ENCODE results near the gene TIFAB.

Gene TIFAB

GRCh38 chr5:135448791-135449507 is 3.2 kb downstream of the TIFAB start:
- H3K36me3 ChIP-seq (ENCODE audit: control insufficient read depth in 2 of 2, insufficient read depth in 2 of 2, low read length in 2 of 2), result no peaks in the 10 kb centered on the region
- no peak overlapping the region for H3K9ac ChIP-seq (ENCODE audit: low read depth in 1 of 2, low read length in 2 of 2)
- H3K4me1 ChIP-seq (ENCODE audit: control insufficient read depth in 2 of 2, insufficient read depth in 2 of 2, low read length in 2 of 2), result peaks cover 0 to 3% of the 10 kb centered on the region in 2 donors
- no peak overlapping the region for H3K27ac ChIP-seq (ENCODE audit: low read depth in 2 of 2, low read length in 2 of 2)
- H3K27me3 ChIP-seq (ENCODE audit: control insufficient read depth in 2 of 2, insufficient read depth in 2 of 2, low read length in 2 of 2), result peaks cover 0 to 3% of the 10 kb centered on the region in 2 donors
- no peaks in the 10 kb centered on the region for H3K9me3 ChIP-seq (ENCODE audit: control insufficient read depth in 2 of 2, low read length in 2 of 2)
- no peak overlapping the region for H3K4me3 ChIP-seq (ENCODE audit: low read length in 2 of 2)

GRCh38 chr5:135448071-135448739 is 3.9 kb downstream of the TIFAB start:
- no peak overlapping the region for H3K27ac ChIP-seq (ENCODE audit: low read depth in 2 of 2, low read length in 2 of 2)

GRCh38 chr5:135447298-135447929 is 4.7 kb downstream of the TIFAB start, which contains the start of gene DCANP1:
Gene DCANP1 (minus strand): TSS chr5:135447348. CDS start chr5:135447108, 240 bp downstream.
- no peaks in the 10 kb centered on the region for H3K9me3 ChIP-seq (ENCODE audit: control insufficient read depth in 2 of 2, low read length in 2 of 2)
- H3K4me1 ChIP-seq (ENCODE audit: control insufficient read depth in 2 of 2, insufficient read depth in 2 of 2, low read length in 2 of 2), result no peaks in the 10 kb centered on the region
- H3K27me3 ChIP-seq (ENCODE audit: control insufficient read depth in 2 of 2, insufficient read depth in 2 of 2, low read length in 2 of 2), result peaks cover 0 to 3% of the 10 kb centered on the region in 2 donors
- no peak within 1 kb of the TSS for H3K27ac ChIP-seq (ENCODE audit: low read depth in 2 of 2, low read length in 2 of 2)
- H3K36me3 ChIP-seq (ENCODE audit: control insufficient read depth in 2 of 2, insufficient read depth in 2 of 2, low read length in 2 of 2), result no peaks in the 10 kb centered on the region
- no peak within 1 kb of the TSS for H3K9ac ChIP-seq (ENCODE audit: low read depth in 1 of 2, low read length in 2 of 2)
- no peak within 1 kb of the TSS for H3K4me3 ChIP-seq (ENCODE audit: low read length in 2 of 2)

More at GRCh38 chr5:135448071-135448739, 3.9 kb downstream of the TIFAB start:
- H3K4me3 ChIP-seq (ENCODE audit: low read length in 2 of 2), result no peak overlapping the region
- H3K9ac ChIP-seq (ENCODE audit: low read depth in 1 of 2, low read length in 2 of 2), result no peak overlapping the region
- H3K27me3 ChIP-seq (ENCODE audit: control insufficient read depth in 2 of 2, insufficient read depth in 2 of 2, low read length in 2 of 2), result peaks cover 0 to 3% of the 10 kb centered on the region in 2 donors
- H3K4me1 ChIP-seq (ENCODE audit: control insufficient read depth in 2 of 2, insufficient read depth in 2 of 2, low read length in 2 of 2), result peaks cover 0 to 3% of the 10 kb centered on the region in 2 donors
- no peaks in the 10 kb centered on the region for H3K9me3 ChIP-seq (ENCODE audit: control insufficient read depth in 2 of 2, low read length in 2 of 2)
- H3K36me3 ChIP-seq (ENCODE audit: control insufficient read depth in 2 of 2, insufficient read depth in 2 of 2, low read length in 2 of 2), result no peaks in the 10 kb centered on the region

DNA sequence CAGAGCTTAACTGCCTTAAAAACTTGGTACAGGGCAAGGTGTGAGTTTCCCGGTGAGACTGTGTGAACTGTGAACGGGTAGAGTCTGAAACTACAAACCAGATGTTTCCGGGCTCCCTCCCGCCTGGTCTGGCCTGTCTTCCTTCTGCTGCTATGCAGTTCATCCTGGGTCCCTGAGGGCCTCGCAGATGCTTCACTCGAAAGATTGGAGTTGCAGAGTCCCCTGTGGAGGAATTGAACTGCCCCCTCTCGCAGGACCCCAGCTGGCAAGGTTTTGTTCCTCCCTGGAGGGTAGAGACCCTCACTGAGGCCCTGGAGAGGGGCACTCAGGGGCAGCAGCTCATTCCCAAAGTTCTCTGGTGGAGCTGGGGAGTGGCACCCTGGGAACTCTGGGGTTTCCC is 5.5 kb downstream of the TIFAB start:
- no peak overlapping the region for H3K27ac ChIP-seq (ENCODE audit: low read depth in 2 of 2, low read length in 2 of 2)
- no peaks in the 10 kb centered on the region for H3K9me3 ChIP-seq (ENCODE audit: control insufficient read depth in 2 of 2, low read length in 2 of 2)
- no peak overlapping the region for H3K9ac ChIP-seq (ENCODE audit: low read depth in 1 of 2, low read length in 2 of 2)
- H3K27me3 ChIP-seq (ENCODE audit: control insufficient read depth in 2 of 2, insufficient read depth in 2 of 2, low read length in 2 of 2), result peaks cover 0 to 3% of the 10 kb centered on the region in 2 donors
- H3K4me3 ChIP-seq (ENCODE audit: low read length in 2 of 2), result no peak overlapping the region
- H3K4me1 ChIP-seq (ENCODE audit: control insufficient read depth in 2 of 2, insufficient read depth in 2 of 2, low read length in 2 of 2), result no peaks in the 10 kb centered on the region
- no peaks in the 10 kb centered on the region for H3K36me3 ChIP-seq (ENCODE audit: control insufficient read depth in 2 of 2, insufficient read depth in 2 of 2, low read length in 2 of 2)

DNA sequence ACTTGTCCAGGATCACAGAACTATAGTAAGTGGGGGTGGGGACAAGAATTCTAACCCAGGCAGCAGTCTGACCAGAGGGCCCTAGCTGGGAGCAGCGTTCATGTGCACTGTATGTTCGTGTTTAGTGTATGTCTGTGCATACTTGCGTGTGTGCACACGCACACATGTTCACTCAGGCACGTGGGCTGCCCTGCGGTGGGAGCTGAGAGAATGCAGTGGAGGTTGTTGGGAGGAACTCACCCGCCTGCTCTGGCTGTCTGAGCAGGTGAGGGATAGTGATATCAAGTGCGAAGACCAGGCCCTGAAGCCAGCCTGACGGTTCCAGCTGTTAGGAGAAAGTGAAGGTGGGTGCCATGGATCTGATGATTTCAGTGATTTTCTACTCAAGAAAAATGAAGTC is 5.9 kb downstream of the TIFAB start:
- peaks cover 0 to 3% of the 10 kb centered on the region in 2 donors for H3K27me3 ChIP-seq (ENCODE audit: control insufficient read depth in 2 of 2, insufficient read depth in 2 of 2, low read length in 2 of 2)
- no peaks in the 10 kb centered on the region for H3K9me3 ChIP-seq (ENCODE audit: control insufficient read depth in 2 of 2, low read length in 2 of 2)
- no peaks in the 10 kb centered on the region for H3K36me3 ChIP-seq (ENCODE audit: control insufficient read depth in 2 of 2, insufficient read depth in 2 of 2, low read length in 2 of 2)
- H3K27ac ChIP-seq (ENCODE audit: low read depth in 2 of 2, low read length in 2 of 2), result no peak overlapping the region
- H3K4me1 ChIP-seq (ENCODE audit: control insufficient read depth in 2 of 2, insufficient read depth in 2 of 2, low read length in 2 of 2), result no peaks in the 10 kb centered on the region
- no peak overlapping the region for H3K9ac ChIP-seq (ENCODE audit: low read depth in 1 of 2, low read length in 2 of 2)
- no peak overlapping the region for H3K4me3 ChIP-seq (ENCODE audit: low read length in 2 of 2)

DNA sequence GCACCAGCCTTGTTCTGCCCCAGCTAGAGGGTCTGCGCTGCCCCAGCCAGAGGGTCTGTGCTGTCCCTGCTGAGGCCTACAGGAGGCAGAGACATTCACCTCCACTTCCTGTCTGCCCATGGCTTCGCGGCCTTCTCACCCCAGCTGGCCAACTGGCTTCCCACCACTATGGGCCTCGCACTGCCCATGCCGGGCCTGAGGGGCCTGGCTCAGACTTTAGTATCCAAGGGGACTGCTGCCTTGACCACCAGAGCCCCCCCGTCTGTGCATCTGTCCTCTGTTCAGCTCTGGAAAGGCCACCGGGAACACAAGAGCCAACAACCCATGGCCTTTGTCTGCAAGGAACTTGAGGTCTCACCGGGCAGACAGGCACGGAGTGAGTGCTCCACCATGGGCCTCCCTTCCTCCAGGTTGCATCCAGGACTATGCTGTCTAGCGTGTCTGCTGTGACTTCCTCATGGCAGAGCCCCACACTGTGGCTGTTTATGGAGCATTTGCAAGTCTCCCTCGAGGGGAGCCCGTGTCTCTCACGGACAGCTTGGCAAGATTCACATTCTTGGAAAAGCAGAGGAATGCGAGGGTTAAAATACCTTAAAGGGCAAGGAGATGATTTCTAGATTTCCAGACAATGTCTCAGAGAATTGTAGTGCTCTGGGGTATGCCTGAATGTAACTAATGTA is 6.7 kb downstream of the TIFAB start:
- H3K4me3 ChIP-seq (ENCODE audit: low read length in 2 of 2), result no peak overlapping the region
- H3K27ac ChIP-seq (ENCODE audit: low read depth in 2 of 2, low read length in 2 of 2), result no peak overlapping the region
- no peaks in the 10 kb centered on the region for H3K36me3 ChIP-seq (ENCODE audit: control insufficient read depth in 2 of 2, insufficient read depth in 2 of 2, low read length in 2 of 2)
- no peaks in the 10 kb centered on the region for H3K4me1 ChIP-seq (ENCODE audit: control insufficient read depth in 2 of 2, insufficient read depth in 2 of 2, low read length in 2 of 2)
- H3K27me3 ChIP-seq (ENCODE audit: control insufficient read depth in 2 of 2, insufficient read depth in 2 of 2, low read length in 2 of 2), result peaks cover 0 to 3% of the 10 kb centered on the region in 2 donors
- no peaks in the 10 kb centered on the region for H3K9me3 ChIP-seq (ENCODE audit: control insufficient read depth in 2 of 2, low read length in 2 of 2)
- no peak overlapping the region for H3K9ac ChIP-seq (ENCODE audit: low read depth in 1 of 2, low read length in 2 of 2)

DNA sequence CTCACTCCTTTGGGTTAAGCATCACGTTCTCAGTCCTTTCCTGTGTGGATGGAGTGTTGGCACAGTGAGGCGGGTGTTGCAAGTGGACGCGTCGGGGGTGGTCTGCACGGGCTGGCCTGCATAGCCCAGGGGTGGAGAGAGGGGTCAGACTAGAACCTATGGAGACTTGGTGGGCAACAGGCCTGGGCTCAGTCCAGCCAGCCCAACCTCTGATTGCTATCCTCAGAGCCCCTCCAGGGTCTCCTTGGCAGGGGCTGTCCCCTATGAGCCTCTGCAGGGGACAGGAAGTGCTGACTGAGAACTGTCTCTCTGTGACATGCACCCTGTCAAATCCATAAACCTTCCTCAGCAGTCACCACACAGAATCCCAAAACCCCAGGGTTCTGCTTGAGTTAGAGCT is 7.3 kb downstream of the TIFAB start:
- no peak overlapping the region for H3K27ac ChIP-seq (ENCODE audit: low read depth in 2 of 2, low read length in 2 of 2)
- H3K4me3 ChIP-seq (ENCODE audit: low read length in 2 of 2), result no peak overlapping the region
- H3K9me3 ChIP-seq (ENCODE audit: control insufficient read depth in 2 of 2, low read length in 2 of 2), result no peaks in the 10 kb centered on the region
- H3K4me1 ChIP-seq (ENCODE audit: control insufficient read depth in 2 of 2, insufficient read depth in 2 of 2, low read length in 2 of 2), result no peaks in the 10 kb centered on the region
- H3K9ac ChIP-seq (ENCODE audit: low read depth in 1 of 2, low read length in 2 of 2), result no peak overlapping the region
- no peaks in the 10 kb centered on the region for H3K36me3 ChIP-seq (ENCODE audit: control insufficient read depth in 2 of 2, insufficient read depth in 2 of 2, low read length in 2 of 2)
- peaks cover 0 to 3% of the 10 kb centered on the region in 2 donors for H3K27me3 ChIP-seq (ENCODE audit: control insufficient read depth in 2 of 2, insufficient read depth in 2 of 2, low read length in 2 of 2)

GRCh38 chr5:135444360-135444759 is 7.8 kb downstream of the TIFAB start:
- Histone ChIP-seq H3K27me3 (ENCODE audit: control insufficient read depth in 2 of 2, insufficient read depth in 2 of 2, low read length in 2 of 2) (peaks cover 0 to 3% of the 10 kb centered on the region in 2 donors), H3K4me1 (ENCODE audit: control insufficient read depth in 2 of 2, insufficient read depth in 2 of 2, low read length in 2 of 2) (no peaks in the 10 kb centered on the region), H3K4me3 (ENCODE audit: low read length in 2 of 2) (no peak overlapping the region), H3K9me3 (ENCODE audit: control insufficient read depth in 2 of 2, low read length in 2 of 2) (no peaks in the 10 kb centered on the region), H3K27ac (ENCODE audit: low read depth in 2 of 2, low read length in 2 of 2) (no peak overlapping the region), H3K9ac (ENCODE audit: low read depth in 1 of 2, low read length in 2 of 2) (no peak overlapping the region), H3K36me3 (ENCODE audit: control insufficient read depth in 2 of 2, insufficient read depth in 2 of 2, low read length in 2 of 2) (no peaks in the 10 kb centered on the region)

DNA sequence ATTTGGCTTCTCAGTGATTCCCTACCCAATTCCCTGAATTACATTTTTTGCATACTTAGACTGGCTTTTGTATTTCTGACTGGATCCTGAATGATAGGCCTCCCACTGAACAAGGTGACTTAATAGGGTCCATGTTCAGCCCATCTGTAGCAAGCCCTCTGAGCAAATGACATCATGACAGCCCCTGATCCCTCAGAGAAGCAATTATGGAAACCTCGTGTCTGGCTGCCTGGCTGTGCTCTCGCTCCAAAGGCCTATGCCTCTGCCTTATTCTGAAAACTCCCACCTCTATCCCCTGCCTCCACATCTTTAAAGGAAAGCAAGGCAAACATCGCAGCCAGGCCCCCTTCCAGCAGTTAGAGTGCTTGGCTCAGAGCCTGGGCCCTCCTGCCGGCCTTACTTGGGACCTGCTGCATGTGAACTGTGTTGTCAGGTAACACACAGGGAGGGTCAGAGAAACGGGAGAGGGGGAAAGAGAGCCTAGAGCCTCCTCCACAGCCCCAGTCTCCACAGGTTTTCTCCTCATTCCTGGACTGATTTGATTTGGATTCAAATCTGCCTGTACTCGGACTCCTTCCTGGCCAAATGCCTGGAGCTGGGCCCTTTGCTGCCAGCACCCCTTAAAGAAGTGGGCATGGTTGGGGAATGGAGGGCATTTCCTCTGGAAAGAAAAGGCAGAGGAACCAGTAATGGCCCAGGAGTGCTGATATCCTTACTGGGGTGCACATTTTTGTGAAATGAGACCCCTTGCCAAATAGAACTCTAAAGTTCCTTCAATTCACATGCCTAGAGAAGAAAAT is 8.8 kb downstream of the TIFAB start:
- no peak overlapping the region for H3K9ac ChIP-seq (ENCODE audit: low read depth in 1 of 2, low read length in 2 of 2)
- H3K27me3 ChIP-seq (ENCODE audit: control insufficient read depth in 2 of 2, insufficient read depth in 2 of 2, low read length in 2 of 2), result peaks cover 0 to 3% of the 10 kb centered on the region in 2 donors
- no peak overlapping the region for H3K27ac ChIP-seq (ENCODE audit: low read depth in 2 of 2, low read length in 2 of 2)

More for the DNA sequence above, 8.8 kb downstream of the TIFAB start:
- no peaks in the 10 kb centered on the region for H3K9me3 ChIP-seq (ENCODE audit: control insufficient read depth in 2 of 2, low read length in 2 of 2)
- peaks cover 0 to 3% of the 10 kb centered on the region in 2 donors for H3K4me1 ChIP-seq (ENCODE audit: control insufficient read depth in 2 of 2, insufficient read depth in 2 of 2, low read length in 2 of 2)
- no peak overlapping the region for H3K4me3 ChIP-seq (ENCODE audit: low read length in 2 of 2)
- H3K36me3 ChIP-seq (ENCODE audit: control insufficient read depth in 2 of 2, insufficient read depth in 2 of 2, low read length in 2 of 2), result no peaks in the 10 kb centered on the region
